Mesenteric fat pad (tissue), 1 donor: ENCODE measurements around the gene ELMO1. TPM values are rescaled to one million over a fixed set of nuclear protein-coding genes. Genes with fewer than 3 reads are reported as not detected.

Experiments
- DNase-seq: peaks from one replicate; pipeline ENCODE4 v3.0.0-alpha.2; 2020; ENCODE audit warnings: low spot score
- total RNA-seq: library from RNA; stranded (reverse); fragmentation: NEBNext Ultra II Directional; extraction: Animal tissue kit (Norgen Biotek cat#: 25700); gene quantifications from one replicate; pipeline ENCODE4 v1.2.1, GENCODE V29; 2021
- donor health status: DM: yes; HTN: yes; CAD: no.

ELMO1 gene
- total RNA-seq, 1 donor from 2014 or later, result 48.9 TPM

DNA sequence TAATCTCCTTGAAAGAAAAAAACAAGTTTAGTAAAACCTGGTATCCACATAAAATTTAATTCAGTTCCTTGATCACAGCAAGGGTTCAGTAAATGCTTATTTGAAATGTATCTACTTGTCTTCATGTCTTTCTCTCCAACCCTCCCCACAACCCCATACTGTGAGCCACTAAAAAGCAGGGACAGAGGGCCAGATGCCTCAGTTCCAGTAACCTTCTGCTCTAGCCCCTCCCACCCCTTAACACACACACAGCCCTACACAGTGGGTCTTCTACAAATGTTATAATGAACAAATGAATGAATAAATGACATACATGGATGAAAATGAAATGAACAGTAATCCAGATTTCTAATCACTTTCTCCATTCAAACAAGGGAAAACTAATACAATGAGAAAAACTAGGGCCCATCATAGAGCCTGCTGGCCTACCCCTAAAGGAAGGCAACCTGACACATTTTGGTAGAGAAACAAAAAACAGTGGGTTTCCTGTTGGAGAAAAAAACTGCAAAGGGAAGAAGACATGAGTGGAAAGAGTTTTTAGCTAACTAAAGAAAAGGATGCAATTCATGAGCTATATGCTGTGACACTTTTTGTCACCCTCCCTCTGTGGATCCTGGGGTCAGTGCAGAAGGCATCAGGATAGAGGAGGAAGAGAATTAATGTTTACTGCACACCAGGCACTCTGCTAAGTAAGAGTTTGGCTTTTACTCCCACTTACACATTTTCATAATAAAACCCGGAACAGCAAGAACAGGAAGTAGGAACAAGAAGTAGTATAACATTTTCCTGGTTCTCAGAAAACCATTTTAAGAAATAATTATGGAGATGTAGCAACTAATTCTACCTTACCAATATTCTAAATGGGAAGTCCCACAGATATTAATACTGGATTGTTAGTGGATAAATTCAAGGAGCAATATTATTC, 38.1 kb downstream of the ELMO1 start:
- DNase-seq, result no peak

DNA sequence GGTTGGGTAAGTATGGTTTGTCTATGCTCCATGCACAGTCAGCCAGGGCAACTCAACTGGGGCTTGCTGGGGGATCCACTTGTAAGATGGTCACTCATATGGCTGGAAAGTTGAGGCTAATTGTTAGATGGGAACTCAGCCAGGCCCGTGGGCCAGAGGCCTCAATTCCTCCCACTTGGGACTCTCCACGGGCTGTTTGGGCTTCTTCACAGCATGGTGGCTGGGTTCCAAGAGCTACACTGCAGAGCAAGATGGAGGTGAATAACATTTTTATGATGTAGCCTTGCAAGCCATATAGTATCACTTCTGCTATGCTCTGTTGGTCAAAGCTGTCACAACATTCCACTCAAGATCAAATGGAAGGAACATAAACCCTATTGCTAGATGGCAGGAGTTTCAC, 39.2 kb downstream of the ELMO1 start:
- DNase-seq, result no peak

DNA sequence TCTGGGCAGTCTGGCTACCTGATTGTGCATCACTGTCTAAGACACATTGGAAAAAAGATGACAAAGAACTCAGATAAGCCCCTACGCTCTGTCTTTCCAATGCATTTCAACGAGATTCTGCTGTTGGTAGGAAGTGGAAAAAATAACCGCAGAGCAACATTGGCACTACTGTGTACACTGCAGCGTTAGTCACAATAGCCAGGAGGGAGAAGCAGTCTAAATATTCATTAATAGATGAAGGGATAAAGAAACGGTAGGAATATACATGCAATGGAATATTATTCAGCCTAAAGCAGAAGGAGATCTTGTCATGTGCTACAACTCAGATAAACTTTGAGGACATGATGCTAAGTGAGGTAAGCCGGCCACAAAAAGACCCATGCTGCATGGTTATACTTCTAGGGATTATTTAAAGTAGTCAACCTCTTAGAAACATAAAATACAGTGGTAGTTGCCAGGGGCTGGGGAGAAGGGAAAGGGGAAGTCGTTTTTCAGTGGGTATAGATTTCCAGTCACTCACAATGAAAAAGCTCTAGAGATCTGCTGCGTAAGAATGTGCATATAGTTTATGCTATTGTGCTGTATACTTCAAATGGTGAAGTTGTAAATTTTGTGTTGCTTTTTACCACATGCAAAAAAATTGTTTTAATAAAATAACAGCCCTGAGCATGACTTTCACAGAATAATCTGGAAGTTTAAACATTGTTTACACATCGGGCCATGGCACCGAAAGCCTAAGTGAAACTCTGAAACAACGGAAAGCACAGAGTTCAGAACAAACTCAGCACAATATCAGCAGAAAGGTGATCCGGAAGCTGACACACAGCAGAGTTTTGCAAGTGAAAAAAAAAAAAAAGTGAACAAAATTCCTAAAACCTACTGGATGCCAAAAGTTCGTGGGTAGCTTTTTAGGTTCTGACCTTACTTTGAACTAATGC, 40.1 kb downstream of the ELMO1 start:
- no peak for DNase-seq

DNA sequence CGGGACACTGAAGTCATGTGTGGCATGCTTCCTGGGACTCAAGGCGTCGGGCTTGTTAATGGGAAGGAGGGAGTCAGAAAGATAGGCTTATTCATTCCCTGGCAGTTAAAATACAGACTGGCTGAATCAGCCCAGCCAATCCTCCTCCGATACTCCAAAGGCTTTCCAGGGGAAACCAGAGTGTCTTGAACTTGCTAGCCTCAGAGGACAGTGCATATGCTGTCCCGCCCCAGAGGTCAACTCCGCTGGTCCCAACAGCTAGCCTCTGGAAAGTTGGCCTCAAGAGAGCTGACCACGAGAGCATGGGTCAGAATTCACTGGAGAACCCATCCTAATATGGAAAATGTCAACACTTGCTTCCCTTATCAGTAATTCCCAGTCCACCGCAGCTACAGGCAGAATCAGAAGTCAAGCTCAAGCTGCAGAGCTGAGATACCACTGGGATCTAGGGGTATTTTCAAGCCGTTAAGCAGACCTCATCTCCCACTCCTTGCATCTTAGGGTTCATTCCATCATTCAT, 43.0 kb downstream of the ELMO1 start:
- no peak for DNase-seq

DNA sequence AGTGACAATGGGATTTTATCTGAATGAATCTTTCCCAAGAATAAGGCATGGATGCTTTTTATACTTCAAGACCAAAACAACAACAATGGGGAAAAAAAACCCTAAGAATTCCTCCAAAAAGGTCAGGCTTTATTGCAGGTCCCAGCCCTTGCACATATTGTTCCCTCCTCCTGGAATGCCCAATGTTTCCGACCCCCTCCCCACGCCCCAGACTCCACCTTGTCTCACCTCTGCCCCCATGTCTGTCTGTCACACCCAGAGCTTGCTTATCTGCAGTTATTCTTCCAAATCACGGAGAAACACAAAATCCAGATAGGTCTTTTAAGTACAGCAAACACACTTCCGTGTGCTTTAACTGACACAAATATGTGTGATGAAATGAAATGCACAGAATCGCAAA, 43.5 kb downstream of the ELMO1 start:
- no peak for DNase-seq

DNA sequence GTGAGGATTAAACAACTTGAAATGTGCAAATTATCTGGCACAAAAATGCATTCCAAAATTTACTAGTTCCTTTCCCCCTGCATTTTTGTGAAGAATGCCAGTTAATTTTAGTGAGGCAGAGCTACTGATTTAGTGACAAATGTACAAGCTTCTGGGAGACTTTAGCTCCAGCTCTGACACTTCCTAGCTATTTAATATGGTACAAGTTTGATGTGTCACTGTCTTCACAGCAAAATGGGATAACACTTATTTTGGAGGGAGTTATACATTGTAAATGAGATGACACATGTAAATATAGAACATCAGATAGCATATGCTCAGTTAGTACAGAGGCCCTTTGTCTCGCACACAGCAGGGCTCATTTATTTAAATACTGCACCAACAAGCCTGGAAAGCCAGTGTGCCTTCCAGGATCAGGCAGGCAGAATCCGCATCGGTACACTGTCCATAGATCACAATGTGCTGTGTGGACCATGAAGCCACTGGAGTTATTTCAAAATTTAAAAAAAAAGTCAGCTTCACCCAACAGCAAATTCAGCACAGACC, 48.7 kb downstream of the ELMO1 start:
- DNase-seq, result no peak

DNA sequence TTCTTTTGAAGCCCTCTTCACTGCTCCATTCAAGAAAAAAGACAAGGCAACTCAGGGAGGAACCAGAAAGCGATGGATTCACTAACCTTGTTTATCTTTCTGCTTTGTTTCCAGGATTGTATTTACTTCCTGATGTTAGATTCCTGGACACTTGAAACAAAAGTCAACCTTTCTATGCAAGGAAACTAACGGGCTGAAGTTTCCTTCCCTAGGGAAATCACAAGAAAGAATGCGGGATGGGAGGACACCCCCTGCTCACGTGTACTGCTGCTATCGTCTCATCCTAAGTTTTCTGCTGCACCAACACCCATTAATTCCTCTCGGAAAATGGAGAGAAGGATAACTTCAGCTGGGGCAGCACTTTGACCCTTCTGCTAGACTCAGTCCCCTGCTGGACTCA, 50.3 kb downstream of the ELMO1 start:
- DNase-seq, result no peak

DNA sequence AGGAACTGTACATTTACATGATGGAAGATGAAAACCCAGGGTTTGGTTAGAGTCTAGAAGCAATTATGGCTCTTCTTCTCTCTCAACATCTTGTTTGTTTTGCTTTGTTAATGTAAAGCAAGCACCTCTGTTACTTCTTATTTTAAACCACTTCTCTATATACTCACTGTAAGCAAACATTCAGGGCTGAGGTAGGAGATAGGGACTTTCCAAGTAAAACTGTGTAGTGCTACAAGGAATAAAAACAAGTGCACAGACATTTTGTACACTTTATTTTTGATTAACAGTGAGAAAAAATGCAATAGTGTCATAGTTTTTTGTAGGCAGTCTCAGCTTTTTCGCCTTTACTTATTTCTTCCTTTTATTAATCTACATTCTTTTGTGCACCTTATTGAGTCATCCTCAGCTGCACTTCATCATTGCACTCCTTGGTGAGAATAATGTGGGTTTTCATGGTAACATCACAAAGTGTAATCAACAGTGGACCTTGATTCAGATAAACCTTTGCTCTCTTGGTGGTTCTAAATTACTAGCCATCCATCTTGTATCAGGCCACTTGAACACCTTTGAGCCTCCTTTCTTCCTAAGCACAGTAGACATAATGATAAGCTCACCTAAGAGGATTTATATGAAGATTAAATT, 52.9 kb downstream of the ELMO1 start:
- DNase-seq, result no peak

DNA sequence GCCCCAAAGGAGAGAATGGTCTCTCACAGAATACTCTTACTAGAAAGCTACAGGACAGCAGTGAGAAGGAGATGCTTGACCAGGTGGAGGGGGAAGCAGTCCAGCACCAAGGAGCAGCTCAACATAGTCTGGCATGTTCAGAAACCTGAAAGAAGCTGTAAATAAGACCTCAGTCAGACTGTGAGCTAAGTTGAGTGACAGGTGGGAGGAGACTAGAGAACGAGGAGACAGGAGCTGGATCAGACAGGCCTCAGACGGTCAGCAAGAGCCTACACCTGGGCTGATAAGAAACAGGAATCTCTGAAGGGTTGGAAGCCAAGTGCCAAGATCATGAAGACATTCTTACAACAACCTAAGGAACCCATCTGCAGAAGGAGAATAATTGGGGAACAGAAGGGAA, 54.5 kb downstream of the ELMO1 start:
- no peak for DNase-seq

DNA sequence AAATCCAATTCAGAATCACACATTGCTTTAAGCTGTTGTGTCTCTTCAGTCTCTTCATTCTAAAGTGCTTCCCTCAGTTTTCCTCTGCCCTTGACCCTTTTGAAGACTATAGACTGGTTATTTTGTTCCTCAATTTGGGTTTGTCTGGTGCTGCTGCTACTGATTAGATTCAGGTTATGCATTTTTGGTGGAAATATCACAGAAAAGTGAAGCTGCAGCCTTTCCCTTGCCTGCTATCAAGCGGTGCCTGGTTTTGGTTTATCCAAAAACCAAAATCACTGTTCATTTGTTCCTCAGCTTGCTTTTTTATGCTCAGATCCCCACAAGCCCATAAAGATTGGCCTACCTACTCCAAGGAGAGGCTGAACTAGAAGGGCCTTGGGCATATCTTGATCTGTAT, 55.2 kb downstream of the ELMO1 start:
- no peak for DNase-seq

DNA sequence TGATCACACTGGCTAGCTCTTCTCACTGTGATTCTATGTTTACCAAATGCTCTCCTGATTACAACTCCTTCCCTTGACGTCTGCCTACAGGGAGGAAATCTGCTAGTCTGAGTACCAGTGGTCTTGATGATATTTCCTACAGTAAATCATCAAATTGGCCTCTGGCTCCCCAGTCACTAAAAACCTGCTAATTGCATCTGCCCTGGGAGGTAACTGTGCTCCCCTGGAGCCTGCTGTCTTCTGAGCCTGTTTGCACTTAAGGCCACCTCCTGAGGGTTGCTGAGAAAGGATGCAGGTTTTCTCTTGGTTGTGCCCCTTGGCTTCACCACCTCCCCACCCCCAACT, 56.0 kb downstream of the ELMO1 start:
- no peak for DNase-seq

DNA sequence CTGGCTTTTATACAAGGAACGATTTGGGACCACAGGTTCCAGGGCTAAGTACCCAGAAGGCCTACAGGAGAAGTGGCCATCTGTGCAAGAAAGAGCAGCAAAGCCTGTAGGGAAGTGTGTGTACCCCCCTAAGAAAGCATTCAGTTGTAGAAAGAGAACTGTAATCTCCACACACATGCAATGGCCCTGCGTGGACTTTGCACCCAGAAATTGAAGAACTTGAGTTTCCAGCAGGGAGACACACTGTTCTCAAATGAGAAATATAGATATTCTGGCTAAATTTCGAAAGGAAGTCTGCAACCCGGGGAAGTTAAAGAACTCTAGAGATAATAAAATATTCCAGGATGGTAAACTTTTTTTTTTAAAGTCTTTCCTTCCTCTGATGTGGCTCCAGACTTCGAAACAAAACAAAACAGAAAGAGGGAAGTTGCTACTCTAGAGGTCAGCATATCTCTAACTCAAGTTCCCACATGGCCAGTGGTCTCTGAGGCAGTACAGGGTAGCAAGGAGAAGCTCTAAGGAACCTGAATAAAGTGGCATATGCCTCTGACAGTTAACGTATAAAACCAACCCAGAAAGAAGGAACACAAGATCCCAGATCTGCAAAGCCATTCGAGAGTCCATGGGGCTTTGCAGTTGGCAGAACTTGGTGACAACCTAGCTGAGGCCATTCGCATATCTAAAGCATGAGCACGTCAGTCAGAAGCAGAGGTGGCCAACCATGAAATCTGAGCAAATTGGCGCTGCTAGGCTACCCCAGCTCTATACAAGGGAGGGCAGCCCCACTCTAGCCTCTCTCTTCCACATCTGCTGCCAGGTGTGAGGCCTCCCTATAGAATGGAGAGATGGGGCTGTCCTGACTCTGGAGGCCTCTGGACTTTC, 56.6 kb downstream of the ELMO1 start:
- no peak for DNase-seq

DNA sequence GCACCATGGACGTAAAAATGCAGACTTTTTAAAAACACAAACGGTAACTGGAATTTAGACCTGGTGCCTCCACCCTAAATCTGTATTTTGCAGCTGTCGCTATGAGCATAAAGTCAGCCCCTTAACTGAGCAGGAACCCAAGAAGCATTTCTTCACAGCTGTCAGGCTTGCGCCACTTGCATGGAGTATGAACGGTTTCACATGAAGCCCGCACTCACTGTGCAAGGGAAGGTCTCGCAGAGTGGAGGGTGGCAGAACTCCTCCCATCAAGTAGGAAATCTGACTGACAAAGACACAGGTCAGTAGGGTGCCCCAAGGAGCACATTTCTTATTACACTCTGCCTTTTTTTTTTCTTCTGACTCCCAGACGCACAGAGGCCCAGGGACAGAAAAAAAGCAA, 58.5 kb downstream of the ELMO1 start:
- no peak for DNase-seq

DNA sequence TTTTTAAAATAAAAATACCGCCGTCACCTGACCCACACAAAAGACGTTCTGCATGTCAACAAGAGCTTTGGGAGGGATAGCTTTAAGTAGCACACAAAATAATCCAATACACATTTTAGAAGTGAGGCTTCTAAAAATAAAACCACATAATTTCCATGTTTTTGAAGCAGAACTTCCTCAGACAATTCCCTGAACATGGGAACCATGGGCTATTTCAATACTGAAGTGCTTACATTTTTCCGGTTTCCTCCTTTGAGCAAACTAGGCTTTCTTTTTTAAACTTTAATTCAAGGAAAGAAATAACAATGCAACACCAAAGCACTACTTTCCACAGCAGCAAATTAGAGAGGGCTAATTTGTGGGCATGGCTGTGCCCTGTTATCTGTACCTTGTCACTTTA, 59.9 kb downstream of the ELMO1 start:
- DNase-seq, result no peak

DNA sequence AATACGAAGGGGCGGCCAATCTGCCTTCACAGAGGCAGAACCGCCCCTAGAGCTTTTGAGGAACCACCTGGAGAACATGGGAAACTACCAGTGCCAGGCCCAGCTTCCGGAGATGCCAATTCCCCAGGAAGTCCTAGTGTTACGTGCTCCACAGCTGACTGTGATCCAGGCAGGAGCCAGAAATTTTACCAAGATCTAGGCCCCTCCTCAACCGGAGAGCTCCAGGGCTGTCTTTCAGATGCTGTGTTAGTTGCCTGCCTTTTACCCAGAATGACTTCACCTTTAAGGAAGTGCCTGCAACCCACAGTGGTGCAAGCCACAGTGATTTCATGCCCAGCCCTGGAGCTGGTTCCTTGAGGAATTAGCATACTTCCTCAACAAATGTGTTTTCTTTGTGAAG, 62.9 kb downstream of the ELMO1 start:
- no peak for DNase-seq

DNA sequence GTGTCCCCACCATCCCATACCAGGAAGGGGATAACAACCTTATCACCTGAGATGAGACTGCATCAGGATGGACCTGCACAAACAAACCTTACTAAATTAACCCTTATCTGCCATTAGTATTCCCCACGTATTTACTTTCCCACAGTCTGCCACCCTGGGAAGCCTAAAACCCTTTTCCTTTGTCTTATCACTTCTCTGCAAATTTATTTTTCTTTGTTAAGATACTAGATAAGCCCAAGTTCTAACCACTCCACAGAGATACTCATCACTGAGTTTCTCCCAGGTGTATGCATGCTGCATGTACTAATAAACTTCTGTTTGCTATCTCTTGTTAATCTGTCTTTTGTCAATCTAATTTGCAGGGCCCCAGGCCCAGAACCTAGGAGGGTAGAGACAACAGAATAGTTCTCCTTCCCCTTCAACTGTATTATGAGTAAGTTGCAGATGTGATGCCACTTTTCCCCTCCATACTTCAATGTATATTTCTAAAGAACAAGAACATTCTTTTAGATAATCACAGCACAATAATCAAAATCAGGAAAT, 66.0 kb downstream of the ELMO1 start:
- no peak for DNase-seq

DNA sequence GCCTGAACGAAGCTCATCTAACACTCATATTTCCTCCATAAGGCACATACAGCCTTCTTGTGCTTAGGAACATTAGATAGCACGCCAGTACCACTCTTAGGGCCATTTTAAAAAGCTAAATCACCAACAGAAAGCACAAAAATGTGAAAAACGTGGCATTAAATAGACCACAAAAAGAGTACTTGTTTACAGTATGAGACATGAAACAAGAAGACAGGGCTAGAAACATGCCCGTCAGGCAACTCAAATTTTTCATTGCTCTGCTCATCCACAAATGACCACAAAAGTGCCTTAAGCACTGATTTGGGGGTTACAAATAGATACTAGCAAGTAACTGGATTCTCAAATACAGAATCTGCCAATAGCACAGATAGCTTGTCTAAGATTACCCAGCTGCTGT, 67.8 kb downstream of the ELMO1 start:
- DNase-seq, result no peak

DNA sequence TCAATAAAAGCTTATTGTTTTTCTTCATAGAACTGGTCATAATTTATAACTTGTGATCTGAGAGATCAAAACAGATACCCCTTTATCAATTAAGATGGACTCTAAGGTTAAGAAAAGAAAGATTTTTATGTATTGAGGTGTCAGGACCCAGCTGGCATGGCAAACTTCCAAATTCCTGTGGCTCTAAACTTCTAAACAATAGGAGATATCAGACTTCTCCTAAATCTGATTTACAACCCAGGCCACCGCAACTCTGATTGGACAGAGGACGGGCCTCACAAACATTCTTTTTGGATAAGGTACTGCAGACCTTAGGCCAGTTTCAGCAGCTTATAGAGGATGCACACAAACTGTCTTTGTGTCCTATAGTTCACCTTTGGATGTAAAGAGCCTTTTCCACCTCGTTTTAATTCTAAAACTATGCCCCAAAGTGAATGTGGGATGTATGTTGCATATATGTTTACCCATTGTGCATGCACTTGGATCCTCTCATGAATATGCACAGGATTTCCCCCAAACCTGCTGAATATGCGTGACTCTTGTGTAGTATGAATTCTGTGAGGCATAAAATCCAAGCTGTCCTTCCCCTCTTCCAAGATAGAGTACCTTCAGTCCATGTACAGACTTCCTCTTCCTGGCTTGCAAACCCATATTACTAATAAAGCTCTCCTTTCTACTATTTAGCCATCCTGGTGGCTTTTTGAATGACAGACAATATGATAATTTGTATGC, 69.0 kb downstream of the ELMO1 start:
- DNase-seq, result no peak

DNA sequence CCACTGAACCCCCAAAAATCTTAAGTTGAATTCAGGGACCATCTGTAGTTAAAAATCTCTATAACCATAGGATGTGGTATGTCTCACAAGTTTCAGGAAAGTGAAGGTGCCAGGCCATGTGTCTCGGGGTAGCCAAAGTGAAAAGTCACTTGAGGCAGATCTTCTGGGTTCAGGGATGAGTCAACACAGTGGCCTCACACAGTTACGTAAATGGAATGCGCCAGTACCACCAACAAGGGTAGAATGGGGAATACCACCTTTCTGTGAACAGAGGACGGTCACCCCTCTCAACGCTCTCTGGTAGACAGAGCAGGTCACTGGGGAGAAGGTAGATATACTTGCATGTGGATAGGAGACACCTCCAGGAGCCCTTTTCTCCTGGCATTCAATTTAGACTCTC, 71.4 kb downstream of the ELMO1 start:
- DNase-seq, result no peak
